ENCODE measurements around the gene SIL1.
"Not testable (repeated sequence)": the region's sequence is repeated elsewhere in the genome, so short reads cannot be mapped to it uniquely, and the experiment has no call there.

- not testable (repeated sequence) for TF ChIP-seq EZH2phosphoT487 (IDR thresholded peaks at IDR 0.05; ENCODE audit: insufficient read depth, low read depth); EZH2 (IDR thresholded peaks at IDR 0.05; ENCODE audit: insufficient read depth, poor library complexity, severe bottlenecking)
Measured at GRCh38 chr5:139057045-139057939, 140.9 kb downstream of the SIL1 start.
